WI38 (cell line): ENCODE data around the gene RBM15.

ENCODE experiments used
- H3K4me3 ChIP-seq: 2 replicates; pipeline ENCODE4 v1.5.1; 2011; ENCODE audit warnings: low read depth, mild to moderate bottlenecking, control low read depth, low read length
- CTCF ChIP-seq: IDR thresholded peaks from 2 replicates; pipeline ENCODE4 v1.5.1; 2012; ENCODE audit warnings: low read depth, mild to moderate bottlenecking, control low read depth, low read length

RBM15 gene

GRCh38 chr1:110390096-110390495 lies 50.9 kb downstream of the RBM15 start:
- TF ChIP-seq CTCF: no peak
- peak overlapping the region; percentile 58 for H3K4me3 ChIP-seq

GRCh38 chr1:110390692-110391245 lies 51.6 kb downstream of the RBM15 start, which contains the start of gene SLC16A4:
Gene SLC16A4 (minus strand): TSS chr1:110391026. CDS start chr1:110389323, 1,703 bp downstream.
- H3K4me3 ChIP-seq: peak within 1 kb of the TSS; percentile 58
- TF ChIP-seq CTCF: no peak

- no peak for TF ChIP-seq CTCF
- no peak overlapping the region for H3K4me3 ChIP-seq
These were observed 54.1 kb downstream of the RBM15 start for GRCh38 chr1:110393286-110393685.

- no peak for TF ChIP-seq CTCF
These were observed 54.7 kb downstream of the RBM15 start for GRCh38 chr1:110393691-110394492.

GRCh38 chr1:110394493-110394820 lies 55.3 kb downstream of the RBM15 start:
- no peak overlapping the region for H3K4me3 ChIP-seq

More at GRCh38 chr1:110393691-110394492, 54.7 kb downstream of the RBM15 start:
- H3K4me3 ChIP-seq: no peak overlapping the region

More at GRCh38 chr1:110394493-110394820, 55.3 kb downstream of the RBM15 start:
- no peak for TF ChIP-seq CTCF
